Karpas-422 (cell line): ENCODE data around the gene ADAMTS20. TPM values are rescaled to one million over a fixed set of nuclear protein-coding genes. Genes with fewer than 3 reads are reported as not detected.

Source experiments
- DNase-seq: peaks from one replicate; pipeline ENCODE4 v3.0.0-alpha.2; 2015
- H2AFZ ChIP-seq: fragments of 200-600 bp; sonication (generic); 2 replicates; pipeline ENCODE4 v1.6.1; 2014; ENCODE audit warnings: antibody characterized with exemption, low read length, mixed read lengths
- H3K27ac ChIP-seq: fragments of 200-600 bp; sonication (generic); 2 replicates; pipeline ENCODE4 v1.5.1; 2014; ENCODE audit warnings: mild to moderate bottlenecking, low read length, moderate library complexity
- H3K27me3 ChIP-seq: fragments of 200-600 bp; sonication (generic); 2 replicates; pipeline ENCODE4 v1.6.1; 2014; ENCODE audit warnings: low read length, mixed read lengths
- H3K36me3 ChIP-seq: fragments of 200-600 bp; sonication (generic); 2 replicates; pipeline ENCODE4 v1.6.1; 2014; ENCODE audit warnings: low read length, mixed read lengths; ENCODE audit not compliant: insufficient read depth
- H3K4me1 ChIP-seq: fragments of 200-600 bp; sonication (generic); 2 replicates; pipeline ENCODE4 v1.6.1; 2014; ENCODE audit warnings: mild to moderate bottlenecking, low read length, mixed read lengths
- H3K4me2 ChIP-seq: fragments of 200-600 bp; sonication (generic); 2 replicates; pipeline ENCODE4 v1.6.1; 2014; ENCODE audit warnings: low read length, low read depth, mild to moderate bottlenecking; ENCODE audit not compliant: poor library complexity, severe bottlenecking
- H3K4me3 ChIP-seq: fragments of 200-600 bp; sonication (generic); 2 replicates; pipeline ENCODE4 v1.5.1; 2014; ENCODE audit warnings: mild to moderate bottlenecking, antibody characterized with exemption, low read length, mixed read lengths
- H3K79me2 ChIP-seq: fragments of 200-600 bp; sonication (generic); 2 replicates; pipeline ENCODE4 v1.6.1; 2014; ENCODE audit warnings: mild to moderate bottlenecking, low read length, mixed read lengths
- H3K9ac ChIP-seq: fragments of 200-600 bp; sonication (generic); 2 replicates; pipeline ENCODE4 v1.6.0; 2014; ENCODE audit warnings: low read length
- H3K9me2 ChIP-seq: fragments of 200-600 bp; sonication (generic), shearing (Covaris generic); replicated peaks from 2 replicates; pipeline ENCODE4 v1.6.0; 2014; ENCODE audit warnings: mild to moderate bottlenecking, low read length, moderate library complexity; ENCODE audit not compliant: insufficient read depth
- H3K9me3 ChIP-seq: fragments of 300-700, 200-600 bp; sonication (generic); 2 replicates; pipeline ENCODE4 v1.6.1; 2014; ENCODE audit warnings: low read length, mixed read lengths
- H4K20me1 ChIP-seq: fragments of 200-600 bp; sonication (generic); 2 replicates; pipeline ENCODE4 v1.6.1; 2014; ENCODE audit warnings: mild to moderate bottlenecking, antibody characterized with exemption, low read length, low read depth; ENCODE audit not compliant: insufficient read depth
- total RNA-seq: library from RNA; depleted of rRNA; stranded (reverse); fragments of >200 nt; shearing (Covaris generic); gene quantifications from 2 replicates; pipeline ENCODE4 v1.2.3, GENCODE V29; 2014; ENCODE audit warnings: low replicate concordance

ADAMTS20 gene
- total RNA-seq, 1 experiment from 2014 or later: not detected

- DNase-seq: no peak
- Histone ChIP-seq H3K27ac (no peak overlapping the region), H3K9ac (no peak overlapping the region), H3K4me2 (no peak overlapping the region), H3K4me1 (no peaks in the 10 kb centered on the region), H3K9me2 (no peaks in the 10 kb centered on the region), H4K20me1 (no peaks in the 10 kb centered on the region), H3K27me3 (no peaks in the 10 kb centered on the region), H2AFZ (no peak overlapping the region), H3K9me3 (no peaks in the 10 kb centered on the region), H3K79me2 (no peaks in the 10 kb centered on the region), H3K36me3 (no peaks in the 10 kb centered on the region), H3K4me3 (no peak overlapping the region)
These were observed 26.8 kb upstream of the ADAMTS20 start for GRCh38 chr12:43578782-43579181.

DNA sequence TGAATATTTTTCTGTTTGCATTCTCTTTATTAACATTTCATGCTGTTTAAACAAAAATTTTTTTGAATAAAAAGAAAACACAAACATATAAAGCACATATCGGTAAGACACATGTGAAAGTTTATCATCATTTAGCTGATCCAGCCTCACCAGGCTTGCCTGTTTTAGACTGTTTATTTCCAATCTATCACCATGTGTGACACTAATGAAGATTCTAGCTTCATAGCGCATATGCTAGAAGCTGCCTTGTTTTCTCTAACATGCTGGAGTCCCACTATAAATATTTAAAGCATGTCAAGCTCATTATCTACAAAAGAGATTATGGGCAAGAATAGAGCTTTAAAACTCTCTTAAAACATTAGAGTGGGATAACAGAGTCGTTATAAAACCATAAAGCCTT is 25.4 kb upstream of the ADAMTS20 start:
- H4K20me1 ChIP-seq: no peaks in the 10 kb centered on the region

GRCh38 chr12:43576162-43576561 is 24.2 kb upstream of the ADAMTS20 start:
- Histone ChIP-seq H4K20me1 (no peaks in the 10 kb centered on the region), H3K9me3 (no peaks in the 10 kb centered on the region), H3K9ac (no peak overlapping the region), H3K4me3 (no peak overlapping the region), H3K9me2 (no peaks in the 10 kb centered on the region), H3K4me2 (no peak overlapping the region), H3K4me1 (no peaks in the 10 kb centered on the region), H3K27me3 (no peaks in the 10 kb centered on the region), H3K79me2 (no peaks in the 10 kb centered on the region), H2AFZ (no peak overlapping the region), H3K36me3 (no peaks in the 10 kb centered on the region), H3K27ac (no peak overlapping the region)
- DNase-seq: no peak

More for the DNA sequence above, 25.4 kb upstream of the ADAMTS20 start:
- Histone ChIP-seq H3K9me2 (no peaks in the 10 kb centered on the region), H3K9me3 (no peaks in the 10 kb centered on the region), H3K27ac (no peak overlapping the region), H3K9ac (no peak overlapping the region), H3K27me3 (no peaks in the 10 kb centered on the region), H3K79me2 (no peaks in the 10 kb centered on the region), H3K4me2 (no peak overlapping the region), H3K4me3 (no peak overlapping the region), H3K36me3 (no peaks in the 10 kb centered on the region), H3K4me1 (no peaks in the 10 kb centered on the region), H2AFZ (no peak overlapping the region)
- DNase-seq: no peak

- Histone ChIP-seq H3K9me2 (no peaks in the 10 kb centered on the region), H3K79me2 (no peaks in the 10 kb centered on the region), H3K27ac (no peak overlapping the region), H4K20me1 (no peaks in the 10 kb centered on the region), H3K9ac (no peak overlapping the region), H3K27me3 (no peaks in the 10 kb centered on the region), H3K9me3 (no peaks in the 10 kb centered on the region), H3K4me3 (no peak overlapping the region), H3K4me1 (no peaks in the 10 kb centered on the region), H3K4me2 (no peak overlapping the region), H2AFZ (no peak overlapping the region), H3K36me3 (no peaks in the 10 kb centered on the region)
- DNase-seq: no peak
These were observed 19.9 kb upstream of the ADAMTS20 start for GRCh38 chr12:43571885-43572284.

DNA sequence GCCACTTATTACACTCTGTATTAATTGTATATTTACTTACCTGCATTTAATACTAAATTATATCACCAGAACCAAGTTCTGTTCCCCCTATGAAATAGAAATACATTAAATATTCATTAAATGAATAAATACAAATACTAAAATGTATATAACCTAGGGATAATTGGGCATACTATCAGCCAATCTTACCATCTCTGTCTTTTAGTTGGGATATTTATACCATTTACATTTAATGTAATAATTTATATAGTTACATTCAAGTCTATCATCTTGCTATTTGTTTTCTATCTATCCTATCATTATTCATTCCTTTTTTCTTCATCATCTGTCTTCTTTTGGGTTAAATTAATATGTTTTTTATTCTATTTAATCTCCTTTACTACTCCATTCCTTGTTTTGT is 4.1 kb upstream of the ADAMTS20 start:
- no peak for DNase-seq
- Histone ChIP-seq H3K27me3 (no peaks in the 10 kb centered on the region), H3K9me2 (no peaks in the 10 kb centered on the region), H3K4me2 (no peak overlapping the region), H3K27ac (no peak overlapping the region), H3K9ac (no peak overlapping the region), H3K9me3 (peaks cover 5% of the 10 kb centered on the region; the same call in 1 of the 2 replicates), H3K79me2 (no peaks in the 10 kb centered on the region), H3K4me3 (no peak overlapping the region), H3K4me1 (no peaks in the 10 kb centered on the region), H2AFZ (no peak overlapping the region), H4K20me1 (no peaks in the 10 kb centered on the region), H3K36me3 (no peaks in the 10 kb centered on the region)

- no peaks in the 10 kb centered on the region for H3K79me2 ChIP-seq
- H3K9ac ChIP-seq: no peak overlapping the region
- no peak overlapping the region for H3K4me3 ChIP-seq
- no peaks in the 10 kb centered on the region for H3K27me3 ChIP-seq
- no peak overlapping the region for H3K27ac ChIP-seq
- no peak for DNase-seq
- no peak overlapping the region for H2AFZ ChIP-seq
- H3K36me3 ChIP-seq: no peaks in the 10 kb centered on the region
- 0 out of 2 replicates have a peak, but pooled peaks cover 1% of the 10 kb centered on the region for H3K9me3 ChIP-seq
- H3K4me1 ChIP-seq: no peaks in the 10 kb centered on the region
- no peaks in the 10 kb centered on the region; the same call in 1 of the 2 replicates for H3K9me2 ChIP-seq
- H3K4me2 ChIP-seq: no peak overlapping the region
- H4K20me1 ChIP-seq: no peaks in the 10 kb centered on the region
These were observed 578 bp downstream of the ADAMTS20 start for GRCh38 chr12:43551279-43551970.

DNA sequence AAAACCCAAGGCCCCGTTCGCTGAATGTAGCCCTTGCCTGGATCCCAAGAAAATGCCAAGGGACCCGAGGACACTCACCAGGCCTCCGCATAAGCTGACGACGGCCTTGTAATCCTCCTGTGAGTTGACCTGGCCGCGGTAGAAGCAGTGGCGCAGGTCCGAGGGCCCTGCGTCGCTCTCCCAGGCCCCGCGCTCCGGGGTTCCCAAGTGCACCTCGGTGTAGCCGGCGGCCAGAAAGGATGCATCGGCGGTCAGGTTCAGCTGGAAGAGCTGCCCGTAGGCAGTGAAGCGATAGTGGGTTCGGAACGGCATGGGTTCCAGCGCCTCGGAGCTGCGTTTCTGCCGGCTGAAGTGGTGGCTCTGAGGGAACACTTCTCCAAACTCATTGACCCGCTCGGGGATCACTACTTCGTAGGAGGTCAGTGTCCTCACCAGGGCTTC is 1.2 kb downstream of the ADAMTS20 start:
- Histone ChIP-seq H3K27ac (no peak overlapping the region), H3K4me1 (no peaks in the 10 kb centered on the region), H3K9ac (no peak overlapping the region), H3K36me3 (no peaks in the 10 kb centered on the region), H2AFZ (no peak overlapping the region), H3K9me3 (no peaks in the 10 kb centered on the region), H3K79me2 (no peaks in the 10 kb centered on the region), H3K9me2 (no peaks in the 10 kb centered on the region; the same call in 1 of the 2 replicates), H4K20me1 (no peaks in the 10 kb centered on the region), H3K27me3 (no peaks in the 10 kb centered on the region), H3K4me3 (no peak overlapping the region), H3K4me2 (no peak overlapping the region)
- no peak for DNase-seq

DNA sequence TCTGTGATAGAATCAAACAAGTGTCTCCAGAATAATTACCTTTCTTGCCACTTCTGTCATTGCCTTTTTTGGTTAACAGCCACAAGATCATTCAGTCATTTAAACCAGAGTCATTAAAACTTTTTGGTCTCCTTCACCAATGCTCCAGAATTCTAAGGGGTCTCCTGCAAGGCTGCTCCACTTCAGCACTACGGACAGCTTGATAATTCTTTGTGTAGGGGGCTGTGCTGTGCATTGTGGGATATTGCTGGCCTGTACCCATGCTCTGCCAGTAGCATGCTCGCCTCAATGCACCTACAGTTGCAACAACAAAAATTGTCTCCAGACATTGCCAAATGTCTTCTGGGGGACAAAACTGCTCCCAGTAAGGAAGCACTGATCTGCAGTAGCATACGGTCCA is 7.3 kb downstream of the ADAMTS20 start:
- H3K4me3 ChIP-seq: no peak overlapping the region
- H2AFZ ChIP-seq: no peak overlapping the region
- H3K4me2 ChIP-seq: no peak overlapping the region
- H3K9me3 ChIP-seq: no peaks in the 10 kb centered on the region
- no peaks in the 10 kb centered on the region for H3K4me1 ChIP-seq
- DNase-seq: no peak
- no peaks in the 10 kb centered on the region for H3K27me3 ChIP-seq
- H3K36me3 ChIP-seq: no peaks in the 10 kb centered on the region
- no peaks in the 10 kb centered on the region; the same call in 1 of the 2 replicates for H3K9me2 ChIP-seq
- no peak overlapping the region for H3K9ac ChIP-seq
- H4K20me1 ChIP-seq: no peaks in the 10 kb centered on the region
- H3K79me2 ChIP-seq: no peaks in the 10 kb centered on the region
- no peak overlapping the region for H3K27ac ChIP-seq
